ENCODE data around the gene CNTNAP3B.
"Not testable (repeated sequence)": the region's sequence is repeated elsewhere in the genome, so short reads cannot be mapped to it uniquely, and the experiment has no call there.

The CNTNAP3B gene

GRCh38 chr9:42070035-42070799 lies 59.0 kb downstream of the CNTNAP3B start:
- not testable (repeated sequence) for H3K27ac ChIP-seq (ENCODE audit: low read depth in 2 of 2, low read length in 2 of 2); H3K27me3 ChIP-seq (ENCODE audit: control insufficient read depth in 2 of 2, insufficient read depth in 2 of 2, low read length in 2 of 2); H3K4me3 ChIP-seq (ENCODE audit: low read length in 2 of 2); H3K36me3 ChIP-seq (ENCODE audit: control insufficient read depth in 2 of 2, insufficient read depth in 2 of 2, low read length in 2 of 2); H3K9me3 ChIP-seq (ENCODE audit: control insufficient read depth in 2 of 2, low read length in 2 of 2); H3K4me1 ChIP-seq (ENCODE audit: control insufficient read depth in 2 of 2, insufficient read depth in 2 of 2, low read length in 2 of 2); H3K9ac ChIP-seq (ENCODE audit: low read depth in 1 of 2, low read length in 2 of 2)

- H3K9ac ChIP-seq (ENCODE audit: low read depth in 1 of 2, low read length in 2 of 2); H3K4me1 ChIP-seq (ENCODE audit: control insufficient read depth in 2 of 2, insufficient read depth in 2 of 2, low read length in 2 of 2); H3K36me3 ChIP-seq (ENCODE audit: control insufficient read depth in 2 of 2, insufficient read depth in 2 of 2, low read length in 2 of 2); H3K4me3 ChIP-seq (ENCODE audit: low read length in 2 of 2); H3K9me3 ChIP-seq (ENCODE audit: control insufficient read depth in 2 of 2, low read length in 2 of 2); H3K27me3 ChIP-seq (ENCODE audit: control insufficient read depth in 2 of 2, insufficient read depth in 2 of 2, low read length in 2 of 2); H3K27ac ChIP-seq (ENCODE audit: low read depth in 2 of 2, low read length in 2 of 2): not testable (repeated sequence)
These were observed 75.4 kb downstream of the CNTNAP3B start for GRCh38 chr9:42053874-42054273.

- H3K9ac ChIP-seq (ENCODE audit: low read depth in 1 of 2, low read length in 2 of 2); H3K4me3 ChIP-seq (ENCODE audit: low read length in 2 of 2); H3K27ac ChIP-seq (ENCODE audit: low read depth in 2 of 2, low read length in 2 of 2); H3K27me3 ChIP-seq (ENCODE audit: control insufficient read depth in 2 of 2, insufficient read depth in 2 of 2, low read length in 2 of 2); H3K36me3 ChIP-seq (ENCODE audit: control insufficient read depth in 2 of 2, insufficient read depth in 2 of 2, low read length in 2 of 2); H3K9me3 ChIP-seq (ENCODE audit: control insufficient read depth in 2 of 2, low read length in 2 of 2); H3K4me1 ChIP-seq (ENCODE audit: control insufficient read depth in 2 of 2, insufficient read depth in 2 of 2, low read length in 2 of 2): not testable (repeated sequence)
These were observed 78.5 kb downstream of the CNTNAP3B start for GRCh38 chr9:42050701-42051100.

- H3K4me1 ChIP-seq (ENCODE audit: control insufficient read depth in 2 of 2, insufficient read depth in 2 of 2, low read length in 2 of 2); H3K27ac ChIP-seq (ENCODE audit: low read depth in 2 of 2, low read length in 2 of 2); H3K36me3 ChIP-seq (ENCODE audit: control insufficient read depth in 2 of 2, insufficient read depth in 2 of 2, low read length in 2 of 2); H3K9ac ChIP-seq (ENCODE audit: low read depth in 1 of 2, low read length in 2 of 2); H3K9me3 ChIP-seq (ENCODE audit: control insufficient read depth in 2 of 2, low read length in 2 of 2); H3K27me3 ChIP-seq (ENCODE audit: control insufficient read depth in 2 of 2, insufficient read depth in 2 of 2, low read length in 2 of 2); H3K4me3 ChIP-seq (ENCODE audit: low read length in 2 of 2): not testable (repeated sequence)
These were observed 84.7 kb downstream of the CNTNAP3B start for GRCh38 chr9:42044422-42045010.

- H3K9me3 ChIP-seq (ENCODE audit: control insufficient read depth in 2 of 2, low read length in 2 of 2); H3K36me3 ChIP-seq (ENCODE audit: control insufficient read depth in 2 of 2, insufficient read depth in 2 of 2, low read length in 2 of 2); H3K27me3 ChIP-seq (ENCODE audit: control insufficient read depth in 2 of 2, insufficient read depth in 2 of 2, low read length in 2 of 2); H3K4me1 ChIP-seq (ENCODE audit: control insufficient read depth in 2 of 2, insufficient read depth in 2 of 2, low read length in 2 of 2); H3K4me3 ChIP-seq (ENCODE audit: low read length in 2 of 2); H3K27ac ChIP-seq (ENCODE audit: low read depth in 2 of 2, low read length in 2 of 2); H3K9ac ChIP-seq (ENCODE audit: low read depth in 1 of 2, low read length in 2 of 2): not testable (repeated sequence)
These were observed 95.7 kb downstream of the CNTNAP3B start for GRCh38 chr9:42033541-42033940.

- H3K4me3 ChIP-seq (ENCODE audit: low read length in 2 of 2); H3K36me3 ChIP-seq (ENCODE audit: control insufficient read depth in 2 of 2, insufficient read depth in 2 of 2, low read length in 2 of 2); H3K27me3 ChIP-seq (ENCODE audit: control insufficient read depth in 2 of 2, insufficient read depth in 2 of 2, low read length in 2 of 2); H3K9ac ChIP-seq (ENCODE audit: low read depth in 1 of 2, low read length in 2 of 2); H3K9me3 ChIP-seq (ENCODE audit: control insufficient read depth in 2 of 2, low read length in 2 of 2); H3K27ac ChIP-seq (ENCODE audit: low read depth in 2 of 2, low read length in 2 of 2); H3K4me1 ChIP-seq (ENCODE audit: control insufficient read depth in 2 of 2, insufficient read depth in 2 of 2, low read length in 2 of 2): not testable (repeated sequence)
These were observed 108.6 kb downstream of the CNTNAP3B start for GRCh38 chr9:42020639-42021038.

GRCh38 chr9:42018220-42018922 lies 110.9 kb downstream of the CNTNAP3B start:
- H3K4me1 ChIP-seq (ENCODE audit: control insufficient read depth in 2 of 2, insufficient read depth in 2 of 2, low read length in 2 of 2); H3K9me3 ChIP-seq (ENCODE audit: control insufficient read depth in 2 of 2, low read length in 2 of 2); H3K9ac ChIP-seq (ENCODE audit: low read depth in 1 of 2, low read length in 2 of 2); H3K4me3 ChIP-seq (ENCODE audit: low read length in 2 of 2); H3K27ac ChIP-seq (ENCODE audit: low read depth in 2 of 2, low read length in 2 of 2); H3K27me3 ChIP-seq (ENCODE audit: control insufficient read depth in 2 of 2, insufficient read depth in 2 of 2, low read length in 2 of 2); H3K36me3 ChIP-seq (ENCODE audit: control insufficient read depth in 2 of 2, insufficient read depth in 2 of 2, low read length in 2 of 2): not testable (repeated sequence)

GRCh38 chr9:42014317-42014716 lies 114.9 kb downstream of the CNTNAP3B start:
- H3K9me3 ChIP-seq (ENCODE audit: control insufficient read depth in 2 of 2, low read length in 2 of 2); H3K4me3 ChIP-seq (ENCODE audit: low read length in 2 of 2); H3K4me1 ChIP-seq (ENCODE audit: control insufficient read depth in 2 of 2, insufficient read depth in 2 of 2, low read length in 2 of 2); H3K36me3 ChIP-seq (ENCODE audit: control insufficient read depth in 2 of 2, insufficient read depth in 2 of 2, low read length in 2 of 2); H3K27me3 ChIP-seq (ENCODE audit: control insufficient read depth in 2 of 2, insufficient read depth in 2 of 2, low read length in 2 of 2); H3K9ac ChIP-seq (ENCODE audit: low read depth in 1 of 2, low read length in 2 of 2); H3K27ac ChIP-seq (ENCODE audit: low read depth in 2 of 2, low read length in 2 of 2): not testable (repeated sequence)

GRCh38 chr9:41991607-41992006 lies 137.6 kb downstream of the CNTNAP3B start:
- not testable (repeated sequence) for H3K4me1 ChIP-seq (ENCODE audit: control insufficient read depth in 2 of 2, insufficient read depth in 2 of 2, low read length in 2 of 2); H3K4me3 ChIP-seq (ENCODE audit: low read length in 2 of 2); H3K27ac ChIP-seq (ENCODE audit: low read depth in 2 of 2, low read length in 2 of 2); H3K9ac ChIP-seq (ENCODE audit: low read depth in 1 of 2, low read length in 2 of 2); H3K27me3 ChIP-seq (ENCODE audit: control insufficient read depth in 2 of 2, insufficient read depth in 2 of 2, low read length in 2 of 2); H3K9me3 ChIP-seq (ENCODE audit: control insufficient read depth in 2 of 2, low read length in 2 of 2); H3K36me3 ChIP-seq (ENCODE audit: control insufficient read depth in 2 of 2, insufficient read depth in 2 of 2, low read length in 2 of 2)

GRCh38 chr9:41980271-41980670 lies 149.0 kb downstream of the CNTNAP3B start:
- not testable (repeated sequence) for H3K36me3 ChIP-seq (ENCODE audit: control insufficient read depth in 2 of 2, insufficient read depth in 2 of 2, low read length in 2 of 2); H3K4me1 ChIP-seq (ENCODE audit: control insufficient read depth in 2 of 2, insufficient read depth in 2 of 2, low read length in 2 of 2); H3K27me3 ChIP-seq (ENCODE audit: control insufficient read depth in 2 of 2, insufficient read depth in 2 of 2, low read length in 2 of 2); H3K9ac ChIP-seq (ENCODE audit: low read depth in 1 of 2, low read length in 2 of 2); H3K4me3 ChIP-seq (ENCODE audit: low read length in 2 of 2); H3K9me3 ChIP-seq (ENCODE audit: control insufficient read depth in 2 of 2, low read length in 2 of 2); H3K27ac ChIP-seq (ENCODE audit: low read depth in 2 of 2, low read length in 2 of 2)
